HL-60 (cell line): ENCODE data around the gene PEX26.

ENCODE experiments used
- DNase-seq, 2 experiments: peaks; one replicate each; pipeline ENCODE4 v3.0.0-alpha.2; 2010 to 2020; ENCODE audit warnings: low read depth in 1 of 2, low spot score in 1 of 2
- H3K27ac ChIP-seq: fragments of 250-450 bp; sonication (Bioruptor Pico); replicated peaks from 2 replicates; pipeline ENCODE4 v1.5.1; 2020; ENCODE audit warnings: mild to moderate bottlenecking, moderate library complexity
- H3K27me3 ChIP-seq: fragments of 250-450 bp; sonication (Bioruptor Pico); 2 replicates; pipeline ENCODE4 v1.5.1; 2021; ENCODE audit warnings: mild to moderate bottlenecking, moderate library complexity; ENCODE audit not compliant: insufficient read depth, poor library complexity, severe bottlenecking
- H3K4me3 ChIP-seq: replicated peaks from 2 replicates; pipeline ENCODE4 v1.5.1; 2011; ENCODE audit warnings: mild to moderate bottlenecking, control low read depth, low read length; ENCODE audit not compliant: insufficient read depth
- GABPA ChIP-seq: IDR thresholded peaks from 2 replicates; pipeline ENCODE4 v1.6.1; 2012; ENCODE audit warnings: low read depth
- POLR2AphosphoS5 ChIP-seq: IDR thresholded peaks from 2 replicates; pipeline ENCODE4 v1.6.1; 2012; ENCODE audit warnings: low read depth
- SPI1 ChIP-seq: IDR thresholded peaks from 2 replicates; pipeline ENCODE4 v1.6.1; 2012; ENCODE audit warnings: low read depth, mild to moderate bottlenecking, borderline replicate concordance
- TF ChIP-seq, protein P1 (sequence below): IDR thresholded peaks from one replicate; pipeline ENCODE4 v1.5.1; 2011; ENCODE audit warnings: low read length, control low read depth, inconsistent platforms; ENCODE audit not compliant: insufficient read depth
- TF ChIP-seq, protein P2 (sequence below): IDR thresholded peaks from 2 replicates; pipeline ENCODE4 v1.6.1; 2012; ENCODE audit warnings: low read depth; ENCODE audit not compliant: insufficient replicate concordance

Gene PEX26

DNA sequence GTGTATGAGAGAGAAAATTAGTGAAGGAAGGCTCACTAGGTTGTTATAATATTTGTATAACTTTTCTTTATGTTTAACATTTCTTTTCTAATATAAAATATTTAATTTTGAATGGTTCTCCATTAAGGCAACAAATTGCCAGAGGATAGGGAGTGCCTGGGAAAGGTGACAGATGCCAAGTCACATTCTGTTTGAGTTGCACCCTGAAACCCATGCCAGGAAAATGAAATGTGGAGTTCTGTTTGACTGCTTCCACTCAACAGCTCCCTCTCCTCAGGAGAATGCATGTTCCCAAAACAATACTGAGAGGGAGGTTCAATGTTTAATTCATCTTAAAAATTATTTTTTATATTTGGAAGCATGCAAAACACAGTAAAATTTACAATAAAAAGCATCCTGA lies 66.3 kb downstream of the PEX26 start:
- no peak for DNase-seq
- Histone ChIP-seq H3K27ac (no peak overlapping the region), H3K4me3 (no peak overlapping the region), H3K27me3 (peaks cover 3% of the 10 kb centered on the region)
- TF ChIP-seq POLR2AphosphoS5 (no peak), GABPA (no peak), SPI1 (no peak)
- TF ChIP-seq, protein P1, sequence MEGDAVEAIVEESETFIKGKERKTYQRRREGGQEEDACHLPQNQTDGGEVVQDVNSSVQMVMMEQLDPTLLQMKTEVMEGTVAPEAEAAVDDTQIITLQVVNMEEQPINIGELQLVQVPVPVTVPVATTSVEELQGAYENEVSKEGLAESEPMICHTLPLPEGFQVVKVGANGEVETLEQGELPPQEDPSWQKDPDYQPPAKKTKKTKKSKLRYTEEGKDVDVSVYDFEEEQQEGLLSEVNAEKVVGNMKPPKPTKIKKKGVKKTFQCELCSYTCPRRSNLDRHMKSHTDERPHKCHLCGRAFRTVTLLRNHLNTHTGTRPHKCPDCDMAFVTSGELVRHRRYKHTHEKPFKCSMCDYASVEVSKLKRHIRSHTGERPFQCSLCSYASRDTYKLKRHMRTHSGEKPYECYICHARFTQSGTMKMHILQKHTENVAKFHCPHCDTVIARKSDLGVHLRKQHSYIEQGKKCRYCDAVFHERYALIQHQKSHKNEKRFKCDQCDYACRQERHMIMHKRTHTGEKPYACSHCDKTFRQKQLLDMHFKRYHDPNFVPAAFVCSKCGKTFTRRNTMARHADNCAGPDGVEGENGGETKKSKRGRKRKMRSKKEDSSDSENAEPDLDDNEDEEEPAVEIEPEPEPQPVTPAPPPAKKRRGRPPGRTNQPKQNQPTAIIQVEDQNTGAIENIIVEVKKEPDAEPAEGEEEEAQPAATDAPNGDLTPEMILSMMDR, result no peak
- TF ChIP-seq, protein P2, sequence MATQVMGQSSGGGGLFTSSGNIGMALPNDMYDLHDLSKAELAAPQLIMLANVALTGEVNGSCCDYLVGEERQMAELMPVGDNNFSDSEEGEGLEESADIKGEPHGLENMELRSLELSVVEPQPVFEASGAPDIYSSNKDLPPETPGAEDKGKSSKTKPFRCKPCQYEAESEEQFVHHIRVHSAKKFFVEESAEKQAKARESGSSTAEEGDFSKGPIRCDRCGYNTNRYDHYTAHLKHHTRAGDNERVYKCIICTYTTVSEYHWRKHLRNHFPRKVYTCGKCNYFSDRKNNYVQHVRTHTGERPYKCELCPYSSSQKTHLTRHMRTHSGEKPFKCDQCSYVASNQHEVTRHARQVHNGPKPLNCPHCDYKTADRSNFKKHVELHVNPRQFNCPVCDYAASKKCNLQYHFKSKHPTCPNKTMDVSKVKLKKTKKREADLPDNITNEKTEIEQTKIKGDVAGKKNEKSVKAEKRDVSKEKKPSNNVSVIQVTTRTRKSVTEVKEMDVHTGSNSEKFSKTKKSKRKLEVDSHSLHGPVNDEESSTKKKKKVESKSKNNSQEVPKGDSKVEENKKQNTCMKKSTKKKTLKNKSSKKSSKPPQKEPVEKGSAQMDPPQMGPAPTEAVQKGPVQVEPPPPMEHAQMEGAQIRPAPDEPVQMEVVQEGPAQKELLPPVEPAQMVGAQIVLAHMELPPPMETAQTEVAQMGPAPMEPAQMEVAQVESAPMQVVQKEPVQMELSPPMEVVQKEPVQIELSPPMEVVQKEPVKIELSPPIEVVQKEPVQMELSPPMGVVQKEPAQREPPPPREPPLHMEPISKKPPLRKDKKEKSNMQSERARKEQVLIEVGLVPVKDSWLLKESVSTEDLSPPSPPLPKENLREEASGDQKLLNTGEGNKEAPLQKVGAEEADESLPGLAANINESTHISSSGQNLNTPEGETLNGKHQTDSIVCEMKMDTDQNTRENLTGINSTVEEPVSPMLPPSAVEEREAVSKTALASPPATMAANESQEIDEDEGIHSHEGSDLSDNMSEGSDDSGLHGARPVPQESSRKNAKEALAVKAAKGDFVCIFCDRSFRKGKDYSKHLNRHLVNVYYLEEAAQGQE, result no peak

DNA sequence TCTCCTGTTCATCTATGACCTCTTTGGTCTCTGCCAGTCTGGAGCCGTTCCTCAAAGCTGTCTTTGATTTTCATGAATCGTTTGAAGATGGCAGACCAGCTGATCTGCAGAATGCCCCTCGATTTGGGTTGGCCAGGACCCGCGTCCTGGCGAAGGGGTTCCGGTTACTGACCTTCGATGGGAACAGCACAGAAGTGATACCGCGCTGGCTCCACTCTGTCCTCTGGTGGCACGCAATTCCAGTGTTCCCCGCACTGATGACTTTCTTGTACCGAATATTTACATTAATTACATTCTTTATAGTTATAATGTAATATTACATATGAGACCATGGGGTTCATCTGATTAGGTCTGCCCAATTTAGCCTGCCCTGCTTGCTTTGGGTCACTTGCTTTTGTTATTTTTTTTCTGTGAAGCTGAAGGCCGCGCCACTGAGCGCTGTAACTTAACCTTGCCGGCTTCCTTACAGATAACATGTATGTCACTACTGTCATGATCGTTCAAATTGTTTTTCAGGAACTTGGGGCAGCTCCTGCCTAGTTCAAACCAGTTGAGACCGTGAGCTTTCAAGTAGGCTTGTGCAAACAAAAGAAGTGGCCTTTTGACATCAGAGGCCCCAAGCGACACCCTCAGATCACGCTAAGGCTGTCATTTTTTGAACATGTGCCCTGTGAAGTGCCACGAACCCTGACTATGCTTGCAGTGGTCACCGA lies 68.0 kb downstream of the PEX26 start:
- Histone ChIP-seq H3K27ac (no peak overlapping the region), H3K4me3 (no peak overlapping the region), H3K27me3 (peaks cover 3% of the 10 kb centered on the region)
- no peak for TF ChIP-seq POLR2AphosphoS5
- TF ChIP-seq, protein P1, result no peak
- DNase-seq, result no peak

DNA sequence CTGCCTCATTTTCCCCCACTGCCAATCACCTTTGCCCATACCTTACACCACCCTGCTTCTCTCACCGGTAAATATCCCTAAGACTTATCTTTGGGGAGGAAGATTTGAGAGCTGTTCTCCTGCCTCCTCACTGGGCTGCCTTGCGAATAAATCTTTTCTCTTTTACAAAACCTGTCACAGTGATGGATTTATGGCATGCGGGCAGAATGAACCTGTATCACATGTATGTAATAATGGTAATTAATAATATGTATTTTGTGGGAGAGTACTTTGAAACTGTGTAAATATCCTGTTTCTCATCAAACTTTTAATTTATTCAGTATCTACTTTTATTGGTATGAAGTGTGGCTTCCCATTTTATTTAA lies 68.6 kb downstream of the PEX26 start:
- DNase-seq, result no peak
- no peak overlapping the region for H3K27ac ChIP-seq
- peaks cover 3% of the 10 kb centered on the region for H3K27me3 ChIP-seq
- TF ChIP-seq SPI1, result no peak
- TF ChIP-seq, protein P2, result no peak
- TF ChIP-seq, protein P1, result no peak
- no peak for TF ChIP-seq GABPA
- no peak for TF ChIP-seq POLR2AphosphoS5
- H3K4me3 ChIP-seq, result no peak overlapping the region

DNA sequence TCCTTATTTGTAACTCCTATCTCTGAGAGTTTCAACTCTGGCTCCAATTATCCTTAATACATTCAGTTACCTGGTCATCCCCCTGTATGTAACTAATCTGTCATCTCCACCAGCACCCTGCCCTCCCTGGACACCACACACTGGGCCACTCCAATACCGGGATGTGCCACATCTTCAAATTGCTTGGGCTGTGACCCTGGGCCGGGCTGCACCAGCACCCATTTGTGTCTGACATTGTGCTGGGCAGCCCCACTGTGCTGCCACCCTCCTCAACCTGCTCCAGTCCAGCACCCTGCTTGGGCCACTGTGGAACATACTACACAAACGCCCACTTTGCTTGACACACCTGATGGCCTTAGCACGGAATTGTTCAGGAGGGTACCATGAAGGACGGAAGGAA lies 70.0 kb downstream of the PEX26 start:
- no peak for DNase-seq

More for the DNA sequence above, 70.0 kb downstream of the PEX26 start:
- no peak overlapping the region for H3K4me3 ChIP-seq
- TF ChIP-seq, protein P1, result no peak
- TF ChIP-seq POLR2AphosphoS5 (no peak), SPI1 (no peak), GABPA (no peak)
- TF ChIP-seq, protein P2, result no peak
- H3K27me3 ChIP-seq, result peaks cover 3% of the 10 kb centered on the region
- no peak overlapping the region for H3K27ac ChIP-seq
